C4-2B (cell line): ENCODE data around the gene MAN2A1.

Experiments
- H3K27ac ChIP-seq: fragments of 450-650 bp; 2 replicates; pipeline ENCODE4 v1.5.1; 2017
- CTCF ChIP-seq: fragments of 450-650 bp; conservative IDR thresholded peaks from 2 replicates; pipeline ENCODE4 v1.5.1; 2017; ENCODE audit warnings: mild to moderate bottlenecking
- ZFX ChIP-seq: fragments of 450-650 bp; IDR thresholded peaks from 2 replicates; pipeline ENCODE4 v1.6.1; 2017

The MAN2A1 gene

DNA sequence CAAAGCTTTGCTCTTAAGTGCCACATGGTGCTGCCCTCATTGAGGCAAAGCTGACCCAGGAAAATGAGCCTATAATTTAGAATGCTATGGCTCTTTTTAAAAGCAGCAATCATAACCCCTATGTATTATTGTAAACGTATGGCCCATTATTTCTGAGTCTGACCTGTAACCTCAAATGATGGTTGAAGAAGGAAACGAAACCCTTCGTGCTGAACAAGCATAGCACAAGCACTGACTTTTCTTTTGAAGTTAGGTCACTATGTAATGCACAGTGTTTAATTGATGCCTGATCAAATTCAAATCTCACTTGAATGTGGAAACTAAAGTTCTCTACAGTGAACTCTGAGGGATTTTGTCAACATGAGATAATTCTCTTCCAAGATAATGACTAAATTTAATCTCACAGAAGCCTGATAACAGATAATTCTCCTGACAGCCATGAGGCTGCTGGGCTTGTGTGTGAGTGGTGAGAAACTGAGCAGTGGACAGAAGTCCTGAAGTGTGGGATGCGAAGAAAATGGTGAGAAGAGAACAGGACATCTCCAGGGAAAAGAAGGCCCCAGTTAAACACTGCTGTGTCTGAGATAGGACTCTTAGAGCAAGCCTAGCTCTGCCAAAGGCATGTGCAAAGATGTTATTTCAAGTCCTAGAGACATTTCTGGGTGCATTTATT, 226.9 kb downstream of the MAN2A1 start:
- TF ChIP-seq CTCF: no peak
- TF ChIP-seq ZFX: no peak
- H3K27ac ChIP-seq: no peak overlapping the region
